Measurements from ENCODE around the gene FILIP1L. TPM values are rescaled to one million over a fixed set of nuclear protein-coding genes. Genes with fewer than 3 reads are reported as not detected.

The FILIP1L gene
- total and polyA plus RNA-seq, 2 of the 8 experiments (the other 6 are each of a cell fraction or from before 2014, with no cell fraction given): 0.06 to 0.09 TPM

- Histone ChIP-seq H3K9me3 (ENCODE audit: insufficient read depth in 2 of 2, low read depth in 1 of 2, low read length in 1 of 2) (no peaks in the 10 kb centered on the region), H3K56ac (replicated peaks; ENCODE audit: insufficient read length, low read depth, low read length) (no peak overlapping the region), H3K4me1 (replicated peaks in 1 of 4; ENCODE audit: control insufficient read depth in 3 of 4, insufficient read depth in 4 of 4, low read length in 3 of 4) (peaks cover 0 to 2% (median under 1%) of the 10 kb centered on the region in 4 experiments; a peak in 1 of 7 replicates), H2AFZ (ENCODE audit: low read length) (no peak overlapping the region), H4K5ac (ENCODE audit: insufficient read length, low read depth, low read length) (no peak overlapping the region), H4K91ac (replicated peaks; ENCODE audit: insufficient read length, low read length) (no peak overlapping the region), H4K20me1 (replicated peaks in 1 of 2; ENCODE audit: control insufficient read depth in 1 of 2, insufficient read depth in 2 of 2, low read length in 2 of 2) (no peaks in the 10 kb centered on the region), H3K4me2 (ENCODE audit: insufficient read depth in 1 of 2, low read depth in 2 of 2, low read length in 2 of 2) (no peak overlapping the region), H3K4ac (replicated peaks; ENCODE audit: insufficient read length, low read depth, low read length) (no peak overlapping the region), H2BK5ac (ENCODE audit: low read depth, low read length) (no peak overlapping the region), H3K79me1 (ENCODE audit: low read depth, low read length) (no peaks in the 10 kb centered on the region), H3K79me2 (ENCODE audit: control insufficient read depth in 1 of 2, insufficient read depth in 2 of 2, low read length in 2 of 2) (no peaks in the 10 kb centered on the region), H2BK15ac (ENCODE audit: low read length) (no peak overlapping the region), H2BK20ac (ENCODE audit: low read length) (no peak overlapping the region), H2BK12ac (ENCODE audit: low read depth, low read length) (no peak overlapping the region), H3K23ac (ENCODE audit: insufficient read length) (no peak overlapping the region), H3K36me3 (ENCODE audit: control insufficient read depth in 2 of 4, insufficient read depth in 4 of 4, low read length in 3 of 4) (no peaks in the 10 kb centered on the region), H4K8ac (ENCODE audit: extremely low read depth, insufficient read depth, low read length) (no peak overlapping the region), H2BK120ac (replicated peaks; ENCODE audit: low read depth, low read length) (no peak overlapping the region), H2AK5ac (ENCODE audit: low read depth, low read length) (no peak overlapping the region), H3K27ac (ENCODE audit: low read depth, low read length) (no peak overlapping the region), H3K4me3 (ENCODE audit: extremely low read depth in 1 of 4, insufficient read depth in 2 of 4, low read depth in 3 of 4, low read length in 4 of 4) (no peak overlapping the region), H3K9ac (replicated peaks in 1 of 4; ENCODE audit: extremely low read depth in 1 of 4, low read depth in 3 of 4, low read length in 3 of 4) (no peak overlapping the region), H3K27me3 (replicated peaks in 1 of 4; ENCODE audit: control insufficient read depth in 3 of 4, extremely low read depth in 1 of 4, insufficient read depth in 3 of 4, low read length in 3 of 4) (no peaks in the 10 kb centered on the region), H3K23me2 (ENCODE audit: low read depth, low read length) (no peaks in the 10 kb centered on the region), H3K18ac (ENCODE audit: extremely low read depth, low read length) (no peak overlapping the region), H3K14ac (ENCODE audit: insufficient read length) (no peak overlapping the region)
- no peak for TF ChIP-seq BRCA1 (IDR thresholded peaks at IDR 0.05; ENCODE audit: low read depth, low read length)
- TF ChIP-seq POLR2A (IDR thresholded peaks at IDR 0.05; ENCODE audit: control extremely low read depth in 1 of 2, low read depth in 2 of 2, low read length in 2 of 2): no peak
- no peak for TF ChIP-seq SIX5 (IDR thresholded peaks at IDR 0.05; ENCODE audit: low read depth, low read length)
- no peak for TF ChIP-seq TAF1 (IDR thresholded peaks at IDR 0.05; ENCODE audit: low read depth, low read length)
- TF ChIP-seq ZNF274 (IDR thresholded peaks at IDR 0.05; ENCODE audit: borderline replicate concordance, extremely low read depth, low read length): no peak
- TF ChIP-seq HDAC2 (IDR thresholded peaks at IDR 0.05; ENCODE audit: borderline replicate concordance in 1 of 2, low read depth in 2 of 2, low read length in 2 of 2): no peak
- no peak for TF ChIP-seq TEAD4 (IDR thresholded peaks at IDR 0.05; ENCODE audit: low read depth, low read length)
- DNase-seq (ENCODE audit: low read depth in 1 of 2, low spot score in 2 of 2) (no peak), FAIRE-seq (no peak)
- 95% methylated on average over 5 of the region's 5 CpGs; no CpG with 5 or more reads in 1 of the 2 experiments for WGBS, 2 experiments (ENCODE audit: extremely low coverage in 1 of 2, insufficient coverage in 1 of 2, insufficient read length in 1 of 2, insufficient replicate concordance in 2 of 2, low coverage in 1 of 2, low lambda C conversion rate in 2 of 2, missing lambda C conversion rate in 1 of 2)
- CTCF ChIA-PET (ENCODE audit: partially characterized antibody): interaction anchor here (0.7 kb wide), 1 partner anchor 93 kb away, joined by 3 read pairs; no protein-coding TSS in a partner anchor
- POLR2A ChIA-PET (ENCODE audit: partially characterized antibody): no interaction called here
Observed at GRCh38 chr3:100124201-100124761, 10.0 kb upstream of the FILIP1L start.

Measured in H1 (cell line).